Right ventricle myocardium inferior (tissue), 1 donor: ENCODE data around the gene MLPH. TPM values are rescaled to one million over a fixed set of nuclear protein-coding genes. Genes with fewer than 3 reads are reported as not detected.
A peak's percentile ranks its signal among the peaks of the same experiment; 100 is the strongest.

Experiments
- ATAC-seq: fragments of 200-7000 bp; cut with Tn5 transposase; one replicate; pipeline ENCODE4 v1.9.1; 2020; ENCODE audit warnings: mild to moderate bottlenecking, moderate library complexity
- DNase-seq: peaks from one replicate; pipeline ENCODE4 v3.0.0; 2021; ENCODE audit errors: missing footprints
- intact Hi-C: fragments of 100-400 bp; cut with DNase I; formaldehyde crosslinking; loops from one replicate; pipeline ENCODE4 v1.11.0; 2022
- total RNA-seq: library from RNA; stranded (reverse); fragmentation: NEBNext Ultra II Directional; extraction: Animal tissue kit (Norgen Biotek cat#: 25700); gene quantifications from one replicate; pipeline ENCODE4 v1.2.1, GENCODE V29; 2021
- donor health status: DM: no; HTN: yes; CAD: no; lungs with severe emphysema.

MLPH gene
- total RNA-seq, 1 donor from 2014 or later = 79.0 TPM

DNA sequence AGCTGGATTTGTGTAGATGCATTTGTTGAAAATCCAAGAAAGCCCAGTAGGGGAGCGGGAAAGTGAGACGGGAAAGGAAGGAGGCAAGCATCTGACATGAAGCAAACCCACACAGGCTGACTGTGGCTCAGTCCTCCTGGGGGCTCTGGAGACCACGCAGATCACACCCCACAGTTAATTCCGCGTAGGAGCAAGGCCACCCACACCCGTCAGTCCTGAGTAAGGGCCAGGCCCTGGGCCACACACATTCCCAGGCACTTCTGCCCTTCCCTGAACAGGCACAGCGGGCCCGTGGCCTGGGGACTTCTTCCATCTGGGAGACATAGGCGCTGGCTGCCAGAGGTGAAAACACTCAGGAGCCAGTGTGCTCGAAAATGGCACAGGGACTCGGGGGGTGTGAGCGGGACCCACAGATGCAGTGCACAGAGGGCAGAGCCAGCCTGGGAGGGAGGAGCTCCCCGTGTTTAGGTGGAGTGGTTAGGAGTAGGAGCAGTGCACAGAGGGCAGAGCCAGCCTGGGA lies 59.9 kb downstream of the MLPH start:
- intact Hi-C loops = no loop called here
- DNase-seq = no peak
- ATAC-seq = no peak

- ATAC-seq (no peak), DNase-seq (no peak)
- intact Hi-C loops = no loop called here
Measured at GRCh38 chr2:237547841-237548416, 60.9 kb downstream of the MLPH start.

- intact Hi-C loops = no loop called here
- DNase-seq (no peak), ATAC-seq (no peak)
Measured at GRCh38 chr2:237549216-237549615, 62.2 kb downstream of the MLPH start.

- intact Hi-C loops = no loop called here
- ATAC-seq (no peak), DNase-seq (no peak)
Measured at GRCh38 chr2:237549643-237550415, 62.8 kb downstream of the MLPH start.

DNA sequence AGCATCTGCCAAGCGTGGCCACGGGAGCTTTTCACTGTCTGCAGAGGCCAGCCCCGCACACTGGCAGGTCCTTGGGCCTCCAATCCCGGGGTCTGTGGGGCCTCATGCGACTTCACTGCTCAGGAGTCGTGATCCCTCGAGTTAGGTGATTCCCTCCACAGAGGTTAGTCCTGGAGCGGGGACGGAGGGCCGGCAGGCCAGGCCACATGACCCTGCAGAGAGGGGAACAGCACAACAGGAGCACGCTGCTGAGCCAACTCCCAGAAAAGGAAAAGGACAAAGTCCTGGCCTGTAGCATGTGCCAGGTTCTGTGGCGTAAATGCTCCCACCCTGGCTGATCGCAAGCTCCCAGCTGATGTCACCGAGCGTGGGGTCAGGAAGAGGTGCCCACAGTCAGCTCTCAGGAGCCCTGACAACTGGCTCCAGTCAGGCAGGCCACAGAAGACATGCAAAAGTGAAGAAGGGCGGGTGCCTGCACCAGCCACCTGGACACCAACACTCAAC lies 64.1 kb downstream of the MLPH start:
- intact Hi-C loops = no loop called here
- ATAC-seq (no peak), DNase-seq (no peak)

GRCh38 chr2:237552908-237553307 lies 65.9 kb downstream of the MLPH start:
- intact Hi-C loops = no loop called here
- ATAC-seq = no peak
- DNase-seq = no peak

DNA sequence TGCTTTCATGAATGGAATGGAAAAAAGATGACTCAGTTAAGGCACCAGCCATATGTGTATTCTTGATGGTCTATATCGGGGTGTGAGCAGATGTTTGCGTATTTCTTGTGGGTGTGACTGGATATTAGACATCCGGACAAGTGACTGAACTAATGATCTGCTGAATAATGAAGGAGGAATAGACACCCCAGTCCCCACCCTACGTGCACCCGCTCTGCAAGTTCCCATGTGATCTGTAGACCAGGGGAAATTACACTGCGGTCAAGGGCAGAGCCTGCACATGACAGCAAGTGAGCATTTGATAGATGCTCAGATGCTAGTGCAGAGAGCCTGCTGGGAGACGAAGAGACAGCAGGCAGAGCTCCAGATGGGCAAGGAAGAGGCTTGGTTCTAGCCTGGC lies 66.9 kb downstream of the MLPH start:
- no peak for DNase-seq
- no peak for ATAC-seq
- intact Hi-C loops = no loop called here

- no peak for ATAC-seq
- intact Hi-C loops = no loop called here
- DNase-seq = no peak
Measured at GRCh38 chr2:237555560-237555959, 68.5 kb downstream of the MLPH start.

DNA sequence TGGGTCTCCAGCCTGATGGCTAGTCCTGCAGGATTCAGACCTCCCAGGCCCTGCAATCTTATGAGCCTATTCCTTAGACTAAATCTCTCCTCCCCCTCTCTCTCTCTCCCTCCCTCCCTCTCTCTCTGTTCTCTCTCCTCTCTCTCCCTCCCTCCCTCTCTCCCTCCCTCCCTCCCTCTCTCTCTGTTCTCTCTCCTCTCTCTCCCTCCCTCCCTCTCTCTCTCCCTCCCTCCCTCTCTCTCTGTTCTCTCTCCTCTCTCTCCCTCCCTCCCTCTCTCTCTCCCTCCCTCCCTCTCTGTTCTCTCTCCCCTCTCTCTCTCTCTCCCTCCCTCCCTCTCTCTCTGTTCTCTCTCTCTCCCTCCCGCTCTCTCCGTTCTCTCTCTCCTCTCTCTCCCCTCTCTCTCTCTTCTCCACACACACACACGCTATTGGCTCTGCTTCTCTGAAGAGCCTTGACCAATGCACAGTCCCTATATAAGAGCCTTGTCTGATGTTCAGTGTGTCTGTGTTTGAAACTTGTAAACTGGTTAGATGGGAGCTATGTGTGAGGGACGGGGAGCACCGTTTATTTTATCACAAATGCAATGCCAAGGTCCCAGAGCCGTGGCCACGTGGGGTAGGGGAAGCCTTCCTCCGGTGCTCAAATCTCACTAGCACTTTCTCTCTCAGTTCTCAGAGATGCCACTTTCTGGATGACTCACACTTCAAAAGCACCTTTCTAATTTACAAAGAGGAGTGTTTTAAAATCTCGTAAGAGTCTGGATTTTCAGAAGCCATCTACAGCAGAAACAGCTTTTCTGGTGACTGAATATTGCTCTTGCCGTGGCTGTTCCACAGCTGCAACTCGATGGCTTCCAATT lies 70.0 kb downstream of the MLPH start:
- ATAC-seq (no peak), DNase-seq (no peak)
- intact Hi-C loops = no loop called here

GRCh38 chr2:237557633-237558015 lies 70.6 kb downstream of the MLPH start:
- intact Hi-C loops = no loop called here
- ATAC-seq (no peak), DNase-seq (no peak)

- ATAC-seq = peak; percentile 60
- intact Hi-C loops = no loop called here
- no peak for DNase-seq
Measured at GRCh38 chr2:237558961-237559641, 72.0 kb downstream of the MLPH start.

DNA sequence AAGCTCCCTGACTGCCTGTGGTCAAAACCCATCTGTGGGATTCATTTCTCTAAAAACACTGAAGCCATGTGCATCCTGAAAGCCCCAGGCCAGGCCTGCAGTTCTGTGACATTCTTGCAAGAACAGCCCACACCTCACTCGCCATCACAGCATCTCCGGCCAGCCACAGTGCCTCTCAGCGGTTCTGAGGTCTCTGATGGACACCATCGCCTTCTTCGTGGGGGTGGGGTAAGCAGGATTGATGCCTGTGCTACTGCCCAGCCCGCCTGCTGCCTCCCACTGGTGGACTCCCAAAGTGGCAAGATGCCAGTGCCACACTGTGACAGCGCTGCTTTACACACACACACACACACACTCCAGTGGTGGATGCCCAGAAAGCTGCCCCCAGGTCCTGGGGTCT lies 74.2 kb downstream of the MLPH start:
- ATAC-seq = no peak
- DNase-seq = no peak
- intact Hi-C loops = no loop called here

DNA sequence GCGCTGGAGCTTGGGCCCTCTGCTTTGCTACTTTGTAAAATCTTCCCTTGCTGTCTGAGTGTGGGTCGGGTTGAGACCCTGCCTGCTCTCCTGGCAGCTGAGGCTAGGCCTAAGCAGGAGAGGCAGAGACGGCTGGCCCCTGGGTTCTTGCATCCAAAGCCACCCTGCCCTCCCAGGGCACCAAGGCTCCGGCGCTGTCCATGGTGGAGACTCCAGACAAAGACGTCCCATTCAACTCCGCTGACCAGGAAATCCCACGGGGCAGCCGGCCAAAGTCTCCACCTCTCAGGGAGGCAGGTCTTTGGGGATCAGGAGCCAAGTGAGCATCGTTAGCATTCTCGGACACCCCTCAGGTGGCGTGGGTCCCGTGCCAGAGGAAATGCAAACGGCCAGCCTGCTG lies 76.8 kb downstream of the MLPH start:
- no peak for DNase-seq
- ATAC-seq = no peak
- intact Hi-C loops = no loop called here

GRCh38 chr2:237564526-237565131 lies 77.6 kb downstream of the MLPH start:
- intact Hi-C loops = no loop called here

DNA sequence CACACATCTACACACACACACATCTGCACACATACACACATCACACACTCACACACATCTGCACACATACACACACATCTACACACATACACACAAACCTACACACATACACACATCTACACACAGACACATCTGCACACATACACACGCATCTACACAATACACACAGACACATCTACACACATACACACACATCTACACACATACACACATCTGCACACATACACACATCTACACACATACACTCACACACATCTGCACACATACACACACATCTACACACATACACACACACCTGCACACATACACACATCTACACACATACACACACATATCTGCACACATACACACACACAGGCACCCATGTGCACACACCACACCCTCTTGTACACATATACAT lies 78.9 kb downstream of the MLPH start:
- DNase-seq (no peak), ATAC-seq (no peak)
- intact Hi-C loops = no loop called here

More at GRCh38 chr2:237564526-237565131, 77.6 kb downstream of the MLPH start:
- ATAC-seq = no peak
- no peak for DNase-seq

GRCh38 chr2:237566401-237567235 lies 79.6 kb downstream of the MLPH start, which contains the start of gene PRLH:
PRLH (plus strand) TSS chr2:237566574; CDS start chr2:237566574, 0 bp downstream.
- ATAC-seq (no peak), DNase-seq (no peak)
- intact Hi-C loops = no loop called here

GRCh38 chr2:237567276-237568029 lies 80.4 kb downstream of the MLPH start:
- DNase-seq (no peak), ATAC-seq (no peak)
- intact Hi-C loops = no loop called here
